A549 treated with RU486 at 1 μM for 4 hours (cell line): ENCODE data around the gene THBS2. TPM values are rescaled to one million over a fixed set of nuclear protein-coding genes. Genes with fewer than 3 reads are reported as not detected.

Source experiments
- total RNA-seq: library from RNA; stranded (reverse); fragments of 200-300 nt; extraction: Qiagen RNA extraction; gene quantifications from 5 replicates; pipeline ENCODE4 v1.2.3, GENCODE V29; 2022; ENCODE audit warnings: low read depth

Gene THBS2
- total RNA-seq = 0.02 TPM in 1 of 5 replicates, not detected in the others

GRCh38 chr6:169253337-169254238 is at the start of gene THBS2:
THBS2 (minus strand) TSS chr6:169253846; CDS start chr6:169250784, 3,062 bp downstream.

